Breast epithelium (tissue), 4 donors: ENCODE data around the gene TADA2A. TPM values are rescaled to one million over a fixed set of nuclear protein-coding genes. Genes with fewer than 3 reads are reported as not detected.
A peak's percentile ranks its signal among the peaks of the same experiment; 100 is the strongest.

Experiments used
- DNase-seq, 2 donors: peaks; one replicate each; pipeline ENCODE4 v3.0.0-alpha.2; 2019; ENCODE audit warnings: low spot score in 2 of 2
- H3K27ac ChIP-seq, 2 donors: fragments of 200-600 bp; sonication (generic) in 1 of 2; one replicate each; pipeline ENCODE4 v1.5.1; 2016 to 2019; ENCODE audit warnings: mild to moderate bottlenecking in 1 of 2
- H3K27me3 ChIP-seq, 2 donors: fragments of 200-600 bp; sonication (generic) in 1 of 2; one replicate each; pipeline versions ENCODE4 v1.5.1 to v1.6.0; 2017 to 2019; ENCODE audit warnings: control low read depth in 1 of 2, mild to moderate bottlenecking in 1 of 2
- H3K36me3 ChIP-seq: fragments of 200-600 bp; one replicate; pipeline ENCODE4 v1.5.1; 2019
- H3K4me1 ChIP-seq, 2 donors: fragments of 200-600 bp; sonication (generic); one replicate each; pipeline ENCODE4 v1.5.1; 2016 to 2019; ENCODE audit warnings: control low read depth in 1 of 2
- H3K4me3 ChIP-seq, 3 donors: fragments of 200-600 bp; sonication (generic); 1 replicate in 2 of 3; 2 replicates in 1 of 3; pipeline ENCODE4 v1.5.1; 2016 to 2019; ENCODE audit warnings: mild to moderate bottlenecking in 3 of 3, moderate library complexity in 2 of 3
- H3K9me3 ChIP-seq, 2 donors: fragments of 200-600 bp; sonication (generic) in 1 of 2; one replicate each; pipeline ENCODE4 v1.5.1; 2016 to 2019; ENCODE audit warnings: control low read depth in 1 of 2
- POLR2A ChIP-seq: fragments of 450-650 bp; IDR thresholded peaks from one replicate; pipeline ENCODE4 v1.6.1; 2016; ENCODE audit warnings: antibody characterized with exemption, mild to moderate bottlenecking, moderate library complexity
- POLR2AphosphoS5 ChIP-seq, 3 donors: sonication (generic); formaldehyde crosslinking; IDR thresholded peaks; one replicate each; pipeline ENCODE4 v1.6.1; 2017; ENCODE audit warnings: antibody characterized with exemption in 3 of 3
- intact Hi-C: fragments of 100-400 bp; cut with DNase I; formaldehyde crosslinking; loops from one replicate; pipeline ENCODE4 v1.15.1; 2023; ENCODE audit warnings: low total_unique reads
- total RNA-seq, 3 donors: library from RNA; depleted of rRNA; stranded (reverse); fragments of >200 nt; gene quantifications; one replicate each; pipeline ENCODE4 v1.1.0, GENCODE V29; 2016
- TF ChIP-seq, protein P1 (sequence below), 3 donors: fragments of 450-650 bp; IDR thresholded peaks; one replicate each; pipeline ENCODE4 v1.5.1; 2016 to 2017; ENCODE audit warnings: antibody characterized with exemption in 3 of 3, mild to moderate bottlenecking in 3 of 3, moderate library complexity in 3 of 3

TADA2A gene
- total RNA-seq, 3 donors from 2014 or later: 14.7 to 36.1 (median 26.3) TPM

DNA sequence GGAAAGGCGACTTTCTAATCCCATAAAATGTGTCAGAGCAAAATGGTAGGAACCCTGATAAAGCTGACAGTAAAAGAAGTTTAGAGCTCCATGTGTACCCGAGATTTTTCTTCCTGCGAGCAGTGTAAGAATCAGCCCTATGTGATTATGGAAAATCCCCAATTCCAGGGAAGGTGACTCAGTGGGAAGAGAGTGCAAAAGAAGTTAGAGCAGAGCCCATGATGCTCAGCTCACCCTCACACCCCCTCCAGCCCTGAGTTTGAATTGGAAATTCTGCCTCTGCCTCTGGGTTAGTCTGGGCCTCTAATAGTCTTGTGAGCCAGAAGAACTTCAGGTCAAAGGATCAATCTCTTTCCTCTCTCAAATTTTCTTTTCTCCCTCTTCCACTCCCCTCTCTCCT, 18.4 kb upstream of the TADA2A start:
- no peak overlapping the region for H3K27ac ChIP-seq
- DNase-seq: no peak
- H3K4me3 ChIP-seq: no peak overlapping the region
- TF ChIP-seq POLR2AphosphoS5 (IDR thresholded peaks at IDR 0.05): no peak
- TF ChIP-seq POLR2A: no peak
- TF ChIP-seq, protein P1, sequence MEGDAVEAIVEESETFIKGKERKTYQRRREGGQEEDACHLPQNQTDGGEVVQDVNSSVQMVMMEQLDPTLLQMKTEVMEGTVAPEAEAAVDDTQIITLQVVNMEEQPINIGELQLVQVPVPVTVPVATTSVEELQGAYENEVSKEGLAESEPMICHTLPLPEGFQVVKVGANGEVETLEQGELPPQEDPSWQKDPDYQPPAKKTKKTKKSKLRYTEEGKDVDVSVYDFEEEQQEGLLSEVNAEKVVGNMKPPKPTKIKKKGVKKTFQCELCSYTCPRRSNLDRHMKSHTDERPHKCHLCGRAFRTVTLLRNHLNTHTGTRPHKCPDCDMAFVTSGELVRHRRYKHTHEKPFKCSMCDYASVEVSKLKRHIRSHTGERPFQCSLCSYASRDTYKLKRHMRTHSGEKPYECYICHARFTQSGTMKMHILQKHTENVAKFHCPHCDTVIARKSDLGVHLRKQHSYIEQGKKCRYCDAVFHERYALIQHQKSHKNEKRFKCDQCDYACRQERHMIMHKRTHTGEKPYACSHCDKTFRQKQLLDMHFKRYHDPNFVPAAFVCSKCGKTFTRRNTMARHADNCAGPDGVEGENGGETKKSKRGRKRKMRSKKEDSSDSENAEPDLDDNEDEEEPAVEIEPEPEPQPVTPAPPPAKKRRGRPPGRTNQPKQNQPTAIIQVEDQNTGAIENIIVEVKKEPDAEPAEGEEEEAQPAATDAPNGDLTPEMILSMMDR (IDR thresholded peaks at IDR 0.05): no peak
- intact Hi-C loops: no loop called here
- no peaks in the 10 kb centered on the region for H3K27me3 ChIP-seq
- H3K9me3 ChIP-seq: no peaks in the 10 kb centered on the region
- no peaks in the 10 kb centered on the region for H3K4me1 ChIP-seq
- no peaks in the 10 kb centered on the region for H3K36me3 ChIP-seq

DNA sequence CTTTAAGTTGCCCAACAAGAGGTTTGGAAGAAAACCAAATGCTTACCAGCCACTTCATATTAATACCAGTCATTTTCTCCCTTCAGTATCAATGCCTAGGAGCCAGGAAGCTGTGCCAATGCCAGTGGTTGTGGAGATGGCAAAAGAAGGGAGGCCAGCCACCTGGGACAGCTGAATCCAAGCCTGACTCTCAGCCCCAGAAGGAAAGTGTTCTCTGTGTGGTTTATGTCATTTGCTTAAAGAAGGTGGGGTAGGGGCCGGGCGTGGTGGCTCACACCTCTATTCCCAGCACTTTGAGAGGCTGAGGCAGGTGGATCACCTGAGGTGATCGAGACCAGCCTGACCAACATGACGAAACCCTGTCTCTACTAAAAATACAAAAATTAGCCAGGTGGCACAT, 17.5 kb upstream of the TADA2A start:
- TF ChIP-seq POLR2AphosphoS5 (IDR thresholded peaks at IDR 0.05) (no peak), POLR2A (no peak)
- TF ChIP-seq, protein P1 (IDR thresholded peaks at IDR 0.05): no peak
- no peaks in the 10 kb centered on the region for H3K27me3 ChIP-seq
- no peak for DNase-seq
- H3K4me3 ChIP-seq: no peak overlapping the region
- H3K9me3 ChIP-seq: no peaks in the 10 kb centered on the region
- intact Hi-C loops: no loop called here
- H3K36me3 ChIP-seq: no peaks in the 10 kb centered on the region
- peak overlapping the region in 1 of 2 donors; percentile 52 for H3K27ac ChIP-seq
- H3K4me1 ChIP-seq: no peaks in the 10 kb centered on the region

GRCh38 chr17:37391146-37391545, 15.5 kb upstream of the TADA2A start:
- no peak for DNase-seq
- TF ChIP-seq, protein P1 (IDR thresholded peaks at IDR 0.05): no peak
- TF ChIP-seq POLR2AphosphoS5 (IDR thresholded peaks at IDR 0.05) (no peak), POLR2A (no peak)
- intact Hi-C loops: no loop called here
- no peak overlapping the region for H3K4me3 ChIP-seq
- no peaks in the 10 kb centered on the region for H3K36me3 ChIP-seq
- no peak overlapping the region for H3K27ac ChIP-seq
- no peaks in the 10 kb centered on the region for H3K27me3 ChIP-seq
- no peaks in the 10 kb centered on the region for H3K9me3 ChIP-seq
- no peaks in the 10 kb centered on the region for H3K4me1 ChIP-seq

GRCh38 chr17:37392024-37392590, 14.6 kb upstream of the TADA2A start:
- H3K4me3 ChIP-seq: no peak overlapping the region
- DNase-seq: no peak
- intact Hi-C loops: no loop called here
- no peak for TF ChIP-seq POLR2AphosphoS5 (IDR thresholded peaks at IDR 0.05)
- no peaks in the 10 kb centered on the region for H3K27me3 ChIP-seq
- no peaks in the 10 kb centered on the region for H3K4me1 ChIP-seq
- no peak overlapping the region for H3K27ac ChIP-seq
- no peaks in the 10 kb centered on the region for H3K36me3 ChIP-seq
- no peaks in the 10 kb centered on the region for H3K9me3 ChIP-seq

- Histone ChIP-seq H3K4me1 (no peaks in the 10 kb centered on the region), H3K27me3 (no peaks in the 10 kb centered on the region), H3K4me3 (no peak overlapping the region), H3K9me3 (no peaks in the 10 kb centered on the region), H3K36me3 (no peaks in the 10 kb centered on the region), H3K27ac (no peak overlapping the region)
- no peak for DNase-seq
- TF ChIP-seq POLR2A: no peak
- TF ChIP-seq POLR2AphosphoS5 (IDR thresholded peaks at IDR 0.05): no peak
- TF ChIP-seq, protein P1 (IDR thresholded peaks at IDR 0.05): no peak
- intact Hi-C loops: no loop called here
Measured at GRCh38 chr17:37393352-37393751, 13.3 kb upstream of the TADA2A start.
